ENCODE data around the gene FUT8. TPM values are rescaled to one million over a fixed set of nuclear protein-coding genes. Genes with fewer than 3 reads are reported as not detected.
"Not testable (repeated sequence)": the region's sequence is repeated elsewhere in the genome, so short reads cannot be mapped to it uniquely, and the experiment has no call there.

FUT8 gene
- total RNA-seq, 1 experiment from 2014 or later = 39.5 TPM

DNA sequence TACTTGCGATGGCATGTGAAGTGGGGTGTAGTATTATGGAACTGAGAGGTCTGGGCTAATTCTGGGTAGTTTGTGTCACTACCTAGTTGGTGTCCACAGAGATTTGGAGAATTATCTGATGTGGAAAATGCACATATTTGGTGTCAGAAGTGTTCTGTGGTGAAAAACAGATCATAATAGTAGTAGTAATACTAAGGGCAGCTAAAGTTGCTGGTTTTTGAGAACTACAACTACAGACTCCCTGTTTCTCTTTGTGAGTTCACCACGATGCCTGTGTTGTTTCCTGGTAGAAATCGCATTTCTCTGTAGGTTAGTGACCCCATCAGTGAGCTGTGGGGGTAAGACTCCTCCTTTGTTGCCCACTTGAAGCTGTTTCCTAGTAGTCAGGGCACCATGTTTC lies 206.5 kb downstream of the FUT8 start:
- DNase-seq (ENCODE audit: low spot score) = no peak

DNA sequence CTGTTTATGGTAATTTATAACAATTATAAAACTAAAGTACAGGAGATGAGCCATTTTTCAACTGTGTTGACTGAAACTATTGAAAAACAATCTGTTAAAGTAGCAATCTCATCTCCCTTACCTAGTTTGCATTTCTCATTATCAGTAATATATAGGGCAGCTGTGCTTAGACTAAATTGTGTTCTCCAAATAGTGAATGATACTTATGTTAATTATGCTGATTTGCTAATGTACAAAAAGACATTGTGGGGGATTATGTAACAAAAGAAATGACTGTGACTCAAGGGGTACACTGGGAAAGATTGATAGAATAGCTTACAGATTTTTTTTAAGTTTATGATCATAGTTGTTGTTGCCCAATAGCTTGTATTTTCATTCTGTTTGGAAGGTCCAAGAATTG lies 207.7 kb downstream of the FUT8 start:
- DNase-seq (ENCODE audit: low spot score) = no peak

DNA sequence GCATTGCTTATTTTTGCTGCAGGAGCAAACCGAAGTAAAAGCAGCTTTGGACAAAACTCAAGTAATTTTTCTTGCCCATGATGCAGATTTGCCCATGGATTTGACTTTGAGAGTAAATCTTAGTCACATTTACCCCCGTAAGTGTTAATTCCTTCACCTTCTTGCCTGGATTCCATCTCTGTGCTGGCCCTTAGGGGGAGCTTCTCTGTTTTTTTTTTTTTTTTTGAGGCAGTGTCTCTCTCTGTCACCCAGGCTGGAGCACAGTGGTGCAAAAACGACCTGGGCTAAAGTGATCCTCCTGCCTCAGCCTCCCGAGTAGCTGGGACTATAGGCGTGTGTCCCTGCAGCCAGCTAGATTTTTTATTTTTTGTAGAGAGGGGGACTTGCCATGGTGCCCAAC lies 210.2 kb downstream of the FUT8 start:
- DNase-seq (ENCODE audit: low spot score) = no peak

DNA sequence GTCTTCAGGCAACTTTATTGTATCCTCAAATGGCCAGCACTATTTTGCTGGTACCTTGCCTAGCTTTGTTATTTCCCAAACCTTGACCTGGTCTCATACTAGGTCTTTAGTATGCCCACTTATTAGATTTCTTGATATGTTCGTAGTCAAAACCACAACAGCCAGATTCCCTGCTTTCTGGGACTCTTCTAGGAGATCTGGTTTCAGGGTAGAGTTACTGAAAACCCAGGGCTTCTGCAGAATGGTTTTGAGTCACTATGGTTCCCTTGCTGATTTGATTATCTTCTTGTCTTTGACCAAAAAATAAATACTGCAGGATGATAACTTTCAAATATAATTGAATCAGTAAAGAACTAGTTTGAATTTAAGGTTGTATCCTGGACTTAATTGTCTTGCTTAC lies 211.2 kb downstream of the FUT8 start:
- DNase-seq (ENCODE audit: low spot score) = no peak

DNA sequence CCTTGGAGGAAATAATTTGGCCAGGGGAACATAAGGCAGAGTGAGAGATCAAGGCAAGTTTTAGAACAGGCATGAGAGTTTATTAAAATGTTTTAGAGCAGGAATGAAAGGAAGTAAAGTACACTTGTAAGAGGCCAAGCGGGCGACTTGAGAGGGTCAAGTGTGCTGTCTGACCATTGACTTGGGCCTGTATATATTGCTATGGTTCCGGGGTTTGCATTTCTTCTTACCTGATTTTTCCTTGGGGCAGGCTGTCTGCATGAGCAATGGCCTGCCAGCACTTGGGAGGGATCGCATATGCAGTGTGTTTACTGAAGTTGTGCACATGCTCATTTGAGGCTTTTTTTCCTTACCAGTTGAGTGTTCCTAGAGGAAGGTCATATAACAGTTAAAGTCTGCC lies 214.8 kb downstream of the FUT8 start:
- DNase-seq (ENCODE audit: low spot score) = no peak

DNA sequence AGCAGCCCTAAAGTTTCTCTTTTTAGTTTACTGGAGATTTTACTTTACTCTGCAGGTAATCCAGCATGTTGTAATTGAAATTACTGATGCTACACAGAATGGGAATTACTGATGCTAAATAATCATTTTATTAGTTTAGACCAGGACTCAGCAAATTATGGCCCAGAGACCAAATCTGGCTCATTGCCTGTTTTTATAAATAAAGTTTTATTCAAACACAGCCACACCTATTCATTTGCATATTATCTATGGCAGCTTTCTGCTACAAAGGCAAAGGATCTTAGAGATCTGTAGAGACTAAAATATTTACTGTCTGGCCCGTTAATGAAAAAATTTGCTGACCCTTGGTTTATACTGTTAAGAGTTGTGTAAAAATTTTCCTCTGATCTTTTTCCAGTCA lies 216.1 kb downstream of the FUT8 start:
- DNase-seq (ENCODE audit: low spot score) = no peak

DNA sequence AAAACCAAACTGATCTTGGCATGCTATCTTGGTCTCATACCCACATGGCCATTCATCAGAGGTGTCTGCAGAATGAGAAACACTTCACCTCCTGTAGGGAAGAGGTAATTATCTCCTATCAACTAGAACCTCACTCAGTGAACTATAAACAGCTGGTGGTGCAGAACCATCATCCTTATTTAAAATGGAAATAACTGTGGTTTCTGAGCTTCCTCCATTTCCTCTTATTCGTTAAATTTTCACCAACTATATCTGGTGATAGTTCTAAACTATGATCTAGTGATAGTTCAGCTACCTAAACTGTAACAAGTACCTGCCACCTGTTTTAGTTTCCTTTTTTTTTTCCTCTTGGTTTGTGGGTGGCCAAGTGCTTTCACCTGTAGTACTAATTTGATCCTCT lies 218.5 kb downstream of the FUT8 start:
- no peak for DNase-seq (ENCODE audit: low spot score)

DNA sequence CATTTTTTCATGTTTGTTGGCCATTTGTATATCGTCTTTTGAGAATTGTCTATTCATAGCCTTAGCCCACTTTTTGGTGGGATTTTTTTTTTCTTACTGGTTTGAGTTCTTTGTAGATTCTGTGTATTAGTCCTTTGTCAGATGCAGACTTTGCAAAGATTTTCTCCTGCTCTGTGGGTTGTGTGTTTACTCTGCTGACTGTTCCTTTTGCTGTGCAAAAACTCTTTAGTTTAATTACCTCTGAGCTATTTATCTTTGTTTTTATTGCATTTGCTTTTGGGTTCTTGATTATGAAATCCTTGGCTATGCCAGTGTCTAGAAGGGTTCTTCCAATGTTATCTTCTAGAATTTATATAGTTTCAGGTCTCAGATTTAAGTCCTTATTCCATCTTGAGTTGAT lies 220.0 kb downstream of the FUT8 start:
- no peak for DNase-seq (ENCODE audit: low spot score)

DNA sequence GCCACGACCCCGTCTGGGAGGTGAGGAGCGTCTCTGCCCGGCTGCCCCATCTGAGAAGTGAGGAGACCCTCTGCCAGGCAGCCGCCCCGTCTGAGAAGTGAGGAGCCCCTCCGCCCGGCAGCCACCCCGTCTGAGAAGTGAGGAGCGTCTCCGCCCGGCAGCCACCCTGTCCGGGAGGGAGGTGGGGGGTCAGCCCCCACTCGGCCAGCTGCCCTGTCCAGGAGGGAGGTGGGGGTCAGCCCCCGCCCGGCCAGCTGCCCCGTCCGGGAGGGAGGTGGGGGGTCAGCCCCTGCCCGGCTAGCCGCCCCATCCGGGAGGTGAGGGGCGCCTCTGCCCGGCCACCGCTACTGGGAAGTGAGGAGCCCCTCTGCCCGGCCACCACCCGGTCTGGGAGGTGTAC lies 221.1 kb downstream of the FUT8 start:
- not testable (repeated sequence) for DNase-seq (ENCODE audit: low spot score)

DNA sequence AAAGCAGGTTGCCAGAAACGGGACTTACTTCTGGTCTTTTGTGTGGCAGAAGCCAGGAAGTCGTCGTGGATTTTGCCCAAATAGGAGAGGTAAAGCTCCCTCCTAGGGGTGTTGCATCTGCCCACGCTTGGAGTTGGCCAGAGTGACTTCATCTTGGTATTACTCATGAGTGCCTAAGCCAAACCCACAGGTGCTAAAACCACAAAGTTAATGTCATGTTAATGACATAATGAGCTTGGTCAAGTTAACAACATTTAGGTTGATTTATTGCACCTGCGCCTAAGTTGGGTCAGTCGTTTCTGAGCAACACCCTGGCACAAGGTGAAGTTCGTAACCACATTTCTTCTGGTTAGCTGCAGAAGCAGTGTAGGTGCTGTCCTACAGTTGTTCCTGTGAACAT lies 225.2 kb downstream of the FUT8 start:
- peak; percentile 2 for DNase-seq (ENCODE audit: low spot score)

DNA sequence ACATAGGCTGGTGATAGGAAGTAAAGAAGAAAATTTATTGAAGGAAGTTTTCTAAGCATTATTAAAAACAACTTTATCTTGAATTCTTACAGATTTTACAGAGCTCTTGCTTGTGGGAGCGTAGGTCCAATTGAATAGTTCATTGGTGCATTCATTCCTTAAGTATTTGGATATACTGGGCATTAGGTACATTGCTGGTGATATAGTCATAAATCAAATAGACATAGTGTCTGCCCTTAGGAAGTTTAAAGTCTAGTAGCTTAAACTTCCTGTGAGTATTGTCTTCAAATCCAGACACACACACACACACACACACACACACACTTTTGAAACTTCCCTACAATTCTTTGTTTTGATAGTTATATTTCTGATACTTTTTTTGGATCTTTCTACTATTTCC lies 226.7 kb downstream of the FUT8 start:
- no peak for DNase-seq (ENCODE audit: low spot score)

DNA sequence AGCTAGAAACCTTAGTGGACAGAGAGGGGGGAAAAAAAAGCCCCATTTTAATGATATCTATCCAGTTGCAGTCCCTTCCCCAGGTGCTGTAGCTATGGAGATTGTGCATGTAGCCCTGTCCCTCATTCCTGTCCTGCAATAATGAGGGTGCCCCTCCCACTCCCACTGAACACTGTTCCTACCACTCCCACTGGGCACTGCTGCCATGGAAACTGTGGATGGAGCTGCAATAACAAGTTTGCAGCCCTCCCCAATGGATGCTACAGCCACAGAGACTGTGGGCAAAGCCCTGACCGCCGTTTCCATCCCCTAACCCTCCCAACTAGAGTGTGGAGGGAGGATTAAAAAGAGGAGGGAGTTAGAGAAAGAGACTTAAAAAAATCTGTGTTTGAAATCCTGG lies 238.3 kb downstream of the FUT8 start:
- DNase-seq (ENCODE audit: low spot score) = no peak

DNA sequence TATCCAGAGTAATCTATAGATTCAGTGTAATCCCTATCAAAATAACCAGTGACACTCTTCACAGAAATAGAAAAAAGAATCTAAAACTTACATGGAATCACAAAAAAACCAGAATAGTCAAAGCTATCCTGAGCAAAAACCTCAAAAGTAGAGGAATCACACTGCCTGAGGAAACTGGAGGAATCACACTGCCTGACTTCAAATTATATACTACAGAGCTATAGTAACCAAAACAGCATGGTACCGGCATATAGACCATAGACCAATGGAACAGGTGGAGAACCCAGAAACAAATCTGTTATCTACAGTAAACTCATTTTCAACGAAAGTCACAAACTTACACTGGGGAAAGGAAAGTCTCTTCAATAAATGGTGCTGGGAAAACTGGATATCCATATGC lies 244.0 kb downstream of the FUT8 start:
- no peak for DNase-seq (ENCODE audit: low spot score)

DNA sequence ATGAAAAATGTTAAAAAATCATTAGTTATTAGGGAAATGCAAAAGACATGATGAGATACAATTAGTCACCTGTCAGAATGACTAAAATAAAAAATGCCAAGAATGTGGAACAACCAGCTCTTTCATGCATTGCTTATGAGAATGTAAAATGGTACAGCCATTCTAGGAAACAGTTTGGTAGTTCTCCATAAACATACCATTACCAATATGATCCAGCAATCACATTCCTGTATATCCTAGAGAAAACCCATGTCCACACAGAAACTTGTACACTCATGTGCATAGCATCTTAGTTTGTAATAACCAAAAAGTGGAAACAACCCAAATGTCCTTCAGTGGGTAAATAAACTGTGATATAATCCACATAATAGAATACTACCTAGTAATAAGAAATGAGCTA lies 245.7 kb downstream of the FUT8 start:
- DNase-seq (ENCODE audit: low spot score) = no peak

DNA sequence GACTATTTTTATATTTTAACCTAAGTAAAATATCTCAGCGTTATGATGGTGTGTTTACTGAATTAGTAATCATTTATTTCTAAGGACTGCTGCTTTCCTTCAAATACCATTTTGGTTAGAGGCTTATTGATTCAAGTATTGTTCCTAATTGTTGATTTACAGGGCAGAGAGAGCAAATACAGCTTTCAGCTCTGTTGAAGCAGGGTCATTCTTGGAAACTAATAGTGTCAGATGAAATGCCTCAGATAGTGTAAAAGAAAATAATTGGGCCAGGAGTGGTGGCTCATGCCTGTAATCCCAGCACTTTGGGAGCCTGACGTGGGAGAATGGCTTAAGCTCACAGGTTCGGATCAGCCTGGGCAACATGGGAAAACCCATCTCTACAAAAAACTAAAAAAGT lies 249.3 kb downstream of the FUT8 start:
- DNase-seq (ENCODE audit: low spot score) = no peak

DNA sequence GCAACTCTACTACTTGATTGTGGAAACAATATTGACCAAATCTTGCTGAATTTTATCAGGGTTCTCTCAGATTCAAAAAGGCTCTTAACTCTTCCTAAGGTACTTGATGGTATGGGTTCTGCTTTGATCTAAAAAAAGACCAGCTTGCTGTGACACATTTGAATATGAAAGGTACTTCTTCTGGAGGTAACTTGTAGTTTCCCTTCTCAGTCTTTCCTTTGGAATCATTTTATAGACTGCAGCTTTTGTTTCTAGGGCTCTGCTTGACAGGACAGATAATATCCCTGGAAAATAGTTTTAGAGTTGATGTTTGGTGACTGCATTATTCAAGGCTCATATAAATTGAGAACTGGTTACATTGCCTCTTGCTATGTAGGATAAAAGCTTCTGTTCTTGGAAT lies 251.9 kb downstream of the FUT8 start:
- no peak for DNase-seq (ENCODE audit: low spot score)

DNA sequence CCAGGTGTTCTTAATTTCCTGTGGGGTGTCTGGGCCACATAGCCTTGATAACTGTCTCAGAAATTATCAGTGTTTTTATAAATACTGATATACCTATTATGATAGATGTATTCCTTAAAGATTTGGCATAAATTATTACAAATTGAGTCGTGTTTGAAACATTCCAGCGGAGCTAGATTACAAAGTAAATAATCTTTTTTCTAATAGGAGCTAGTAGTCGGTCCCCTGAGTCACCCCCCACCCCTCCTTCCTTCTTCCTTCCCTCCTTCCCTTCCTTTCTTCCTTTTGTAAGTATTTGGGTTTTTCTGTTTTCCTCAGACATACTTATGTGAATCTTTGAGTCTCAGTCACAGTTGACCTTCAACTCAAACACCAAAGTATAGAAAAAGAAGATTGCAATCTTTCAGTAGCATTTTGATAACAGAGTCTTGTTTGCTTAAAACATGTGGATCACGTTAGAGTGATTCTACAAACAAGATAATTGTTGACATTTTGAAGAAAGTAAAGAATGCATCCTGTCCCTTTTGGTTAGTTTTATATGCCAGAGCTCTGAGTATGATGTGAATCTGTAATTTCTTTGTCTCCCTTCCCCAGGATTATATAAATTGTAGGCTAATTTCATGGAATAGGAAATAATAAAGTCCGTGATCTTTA lies 264.0 kb downstream of the FUT8 start:
- no peak for DNase-seq (ENCODE audit: low spot score)

DNA sequence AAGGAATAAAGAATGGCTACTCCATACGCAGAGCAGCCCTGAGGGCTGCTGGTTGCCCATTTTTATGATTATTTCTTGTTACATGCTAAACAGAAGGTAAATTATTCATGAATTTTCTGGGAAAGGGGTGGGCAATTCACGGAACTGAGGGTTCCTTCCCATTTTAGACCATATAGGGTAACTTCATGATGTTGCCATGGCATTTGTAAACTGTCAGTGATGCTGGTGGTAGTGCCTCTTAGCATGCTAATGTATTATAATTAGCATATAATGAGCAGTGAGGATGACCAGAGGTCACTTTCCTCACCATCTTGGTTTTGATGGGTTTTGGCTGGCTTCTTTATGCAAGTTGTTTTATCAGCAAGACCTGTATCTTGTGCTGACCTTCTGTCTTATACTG lies 273.0 kb downstream of the FUT8 start:
- no peak for DNase-seq (ENCODE audit: low spot score)

DNA sequence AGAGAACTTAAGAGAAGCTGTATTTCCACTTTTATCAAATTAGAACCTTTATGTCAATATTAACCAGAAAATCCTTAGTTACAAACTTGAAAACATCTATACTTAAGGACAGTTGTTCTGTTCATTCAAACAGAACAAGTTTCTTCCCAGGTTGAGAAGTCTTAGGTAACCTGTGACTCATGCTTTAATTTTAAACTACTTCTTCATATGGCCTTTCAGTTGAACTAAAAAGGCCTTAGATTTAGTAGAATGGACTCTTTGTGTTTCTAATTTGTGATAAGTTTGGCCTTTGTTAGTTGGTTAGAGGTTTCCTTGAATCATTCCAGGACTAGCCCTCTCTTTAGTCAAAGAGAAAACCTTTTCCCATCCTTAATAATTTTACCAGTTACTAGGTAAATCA lies 274.2 kb downstream of the FUT8 start:
- DNase-seq (ENCODE audit: low spot score) = no peak

DNA sequence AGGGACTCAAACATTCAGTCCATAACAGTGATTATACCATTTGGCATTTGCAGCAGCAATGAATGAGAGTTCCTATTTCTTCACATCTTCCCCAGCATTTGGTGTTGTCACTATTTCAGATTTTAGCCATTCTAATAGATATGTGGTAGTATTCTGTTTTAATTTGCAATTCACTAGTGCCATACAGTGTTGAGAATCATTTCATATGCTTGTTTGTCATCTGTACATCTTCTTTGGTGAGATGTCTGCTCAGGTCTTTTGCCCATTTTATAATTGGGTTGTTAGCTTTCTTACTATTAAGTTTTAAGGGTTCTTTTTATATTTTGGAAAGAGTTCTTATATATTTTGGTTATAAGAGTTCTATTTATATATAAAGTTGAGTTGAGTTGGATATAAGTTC lies 276.5 kb downstream of the FUT8 start:
- DNase-seq (ENCODE audit: low spot score) = no peak

DNA sequence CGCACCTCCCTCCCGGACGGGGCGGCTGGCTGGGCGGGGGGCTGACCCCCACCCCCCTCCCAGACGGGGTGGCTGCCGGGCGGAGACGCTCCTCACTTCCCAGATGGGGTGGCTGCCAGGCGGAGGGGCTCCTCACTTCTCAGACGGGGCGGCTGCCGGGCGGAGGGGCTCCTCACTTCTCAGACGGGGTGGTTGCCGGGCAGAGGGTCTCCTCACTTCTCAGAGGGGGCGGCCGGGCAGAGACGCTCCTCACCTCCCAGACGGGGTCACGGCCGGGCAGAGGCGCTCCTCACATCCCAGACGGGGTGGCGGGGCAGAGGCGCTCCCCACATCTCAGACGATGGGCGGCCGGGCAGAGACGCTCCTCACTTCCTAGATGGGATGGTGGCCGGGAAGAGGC lies 280.0 kb downstream of the FUT8 start:
- not testable (repeated sequence) for DNase-seq (ENCODE audit: low spot score)

DNA sequence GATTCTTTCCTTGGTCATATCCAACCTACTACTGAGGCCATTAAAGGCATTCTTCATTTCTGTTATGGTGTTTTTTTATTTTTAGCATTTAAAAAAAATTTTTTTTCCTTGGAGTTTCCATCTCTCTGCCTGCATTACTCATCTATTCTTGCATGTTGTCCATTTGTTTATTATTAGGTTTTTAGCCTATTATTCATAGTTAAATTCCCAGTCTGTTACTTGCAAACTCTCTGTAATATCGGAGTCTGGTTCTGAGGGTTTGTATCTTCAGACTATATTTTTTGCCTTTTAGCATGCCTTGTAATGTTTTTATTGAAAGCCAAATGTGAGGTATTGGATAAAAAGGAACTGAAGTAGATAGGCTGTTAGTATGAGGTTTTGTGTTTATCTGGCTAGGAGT lies 284.3 kb downstream of the FUT8 start:
- no peak for DNase-seq (ENCODE audit: low spot score)

DNA sequence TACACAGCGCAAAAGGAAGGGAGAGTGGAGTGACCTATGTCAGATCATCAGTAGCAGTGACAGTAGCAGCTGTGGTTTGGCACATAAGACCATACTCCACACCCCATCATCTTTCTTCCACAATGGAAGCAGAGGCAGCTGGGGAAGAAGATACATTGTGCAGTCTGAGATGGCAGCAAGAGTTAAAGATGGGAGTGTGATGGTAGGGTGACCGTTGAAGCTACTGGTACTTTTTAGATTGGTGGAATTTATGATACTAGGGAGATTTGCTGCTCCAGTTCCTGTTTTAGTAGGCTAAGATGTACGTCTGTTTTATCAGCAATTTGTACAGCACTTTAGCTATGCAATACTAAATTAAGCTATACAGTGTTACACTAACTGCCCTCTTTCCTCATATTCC lies 291.0 kb downstream of the FUT8 start:
- DNase-seq (ENCODE audit: low spot score) = no peak

DNA sequence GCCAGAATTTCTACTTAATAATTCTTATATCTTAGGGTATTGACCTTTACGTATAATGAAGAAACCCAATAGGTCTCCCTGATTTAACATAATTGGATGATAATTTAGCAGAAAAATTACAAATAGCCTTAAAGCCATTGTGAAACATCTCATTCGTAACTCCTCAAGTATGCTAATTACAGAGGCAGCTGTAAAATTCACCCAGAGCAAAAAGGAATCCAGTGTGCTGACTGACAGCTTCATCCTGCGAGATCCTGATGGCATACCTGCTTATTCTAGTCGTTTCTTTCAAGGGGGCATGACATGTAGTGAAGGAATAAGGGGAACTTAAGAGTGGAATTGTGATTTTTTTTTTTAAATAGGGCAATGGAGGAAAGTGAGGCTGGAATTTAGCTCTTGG lies 291.5 kb downstream of the FUT8 start:
- no peak for DNase-seq (ENCODE audit: low spot score)

DNA sequence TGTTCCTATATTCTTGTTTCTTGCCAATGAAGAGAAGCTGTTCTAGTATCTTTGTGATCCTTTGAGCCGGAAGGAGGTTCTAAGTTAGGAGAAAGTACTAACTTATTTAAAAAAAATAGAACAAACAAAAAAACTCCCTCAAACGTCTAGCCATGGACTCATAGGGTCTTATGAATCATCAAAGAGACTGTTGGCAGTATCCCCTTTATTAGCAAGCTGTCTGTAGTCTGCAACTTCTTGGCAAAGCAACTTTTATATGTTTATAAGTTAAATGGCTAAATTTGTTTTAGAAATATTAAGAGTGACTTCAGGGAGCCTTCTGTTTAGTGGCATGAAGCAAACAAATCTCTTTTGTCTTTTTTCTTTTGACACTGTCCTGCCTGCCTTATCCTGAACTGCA lies 291.9 kb downstream of the FUT8 start:
- DNase-seq (ENCODE audit: low spot score) = no peak

All from H4 (cell line).